ENCODE data around the gene NRXN3.
"Not testable (repeated sequence)": the region's sequence is repeated elsewhere in the genome, so short reads cannot be mapped to it uniquely, and the experiment has no call there.

The NRXN3 gene

DNA sequence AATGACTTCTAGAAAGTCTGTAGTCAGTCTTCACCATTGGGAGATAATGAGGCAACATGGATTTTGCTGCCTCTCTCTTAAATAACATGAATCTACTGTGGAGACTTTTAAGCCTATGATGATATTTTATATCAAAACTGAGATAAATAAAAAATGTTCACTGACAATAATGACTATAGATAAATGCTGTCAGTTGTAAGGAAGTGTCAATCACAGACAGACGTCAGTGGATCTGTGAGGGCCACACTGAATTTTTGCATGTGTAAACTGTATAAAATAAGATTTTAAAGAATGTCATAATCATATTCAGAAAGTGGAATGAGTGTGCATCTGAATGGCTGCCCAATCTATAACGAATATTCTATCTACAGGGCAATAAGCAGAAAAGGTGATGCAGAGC lies 364.0 kb downstream of the NRXN3 start:
- Histone ChIP-seq H3K27ac (ENCODE audit: low read depth, low read length) (no peak overlapping the region), H3K4me2 (ENCODE audit: low read depth, low read length, poor library complexity, severe bottlenecking) (no peak overlapping the region), H2AFZ (ENCODE audit: low read depth, low read length, severe bottlenecking) (no peak overlapping the region), H3K9me3 (ENCODE audit: insufficient read depth, low read length) (no peaks in the 10 kb centered on the region), H3K9me2 (replicated peaks; ENCODE audit: insufficient read depth, low read length) (no peaks in the 10 kb centered on the region), H3K27me3 (ENCODE audit: low read length) (no peaks in the 10 kb centered on the region), H3K4me3 (ENCODE audit: insufficient read depth, low read length, poor library complexity, severe bottlenecking) (no peak overlapping the region), H3K9ac (ENCODE audit: low read length) (no peak overlapping the region), H3K36me3 (ENCODE audit: low read length) (no peaks in the 10 kb centered on the region), H4K20me1 (ENCODE audit: low read depth, low read length) (no peaks in the 10 kb centered on the region), H3F3A (ENCODE audit: insufficient read depth) (no peaks in the 10 kb centered on the region), H3K79me2 (ENCODE audit: insufficient read depth, low read length) (no peaks in the 10 kb centered on the region)
- no peak for TF ChIP-seq CTCF (IDR thresholded peaks at IDR 0.05; ENCODE audit: insufficient read depth, low read length, poor library complexity, severe bottlenecking)
- no peak for TF ChIP-seq EZH2phosphoT487 (conservative IDR thresholded peaks at IDR 0.05; ENCODE audit: low read length)

DNA sequence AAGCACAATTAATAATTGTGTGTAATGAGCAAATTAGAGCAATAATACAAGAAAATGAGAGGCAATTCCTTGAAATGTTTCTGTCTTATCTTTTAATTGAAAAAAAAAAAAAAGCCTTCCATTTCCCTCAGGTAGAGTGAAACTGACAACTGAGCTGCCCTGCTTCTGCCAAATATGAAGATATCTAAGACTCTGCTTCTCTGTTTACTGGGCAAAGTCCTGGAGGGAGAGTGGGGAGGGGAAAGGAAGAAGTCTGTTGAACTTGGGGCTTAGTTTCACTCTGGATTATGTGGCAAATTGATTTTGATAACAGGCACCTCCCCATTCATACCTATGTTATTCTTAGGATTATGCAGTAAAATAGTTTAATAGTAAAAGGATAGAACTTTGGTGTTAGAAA lies 364.9 kb downstream of the NRXN3 start:
- Histone ChIP-seq H3K27ac (ENCODE audit: low read depth, low read length) (no peak overlapping the region), H3K9me3 (ENCODE audit: insufficient read depth, low read length) (no peaks in the 10 kb centered on the region), H2AFZ (ENCODE audit: low read depth, low read length, severe bottlenecking) (no peak overlapping the region), H3K27me3 (ENCODE audit: low read length) (no peaks in the 10 kb centered on the region), H3K4me3 (ENCODE audit: insufficient read depth, low read length, poor library complexity, severe bottlenecking) (no peak overlapping the region), H3K36me3 (ENCODE audit: low read length) (no peaks in the 10 kb centered on the region), H3K9ac (ENCODE audit: low read length) (no peak overlapping the region), H3K9me2 (replicated peaks; ENCODE audit: insufficient read depth, low read length) (no peaks in the 10 kb centered on the region), H3K79me2 (ENCODE audit: insufficient read depth, low read length) (no peaks in the 10 kb centered on the region), H4K20me1 (ENCODE audit: low read depth, low read length) (no peaks in the 10 kb centered on the region), H3K4me2 (ENCODE audit: low read depth, low read length, poor library complexity, severe bottlenecking) (no peak overlapping the region), H3F3A (ENCODE audit: insufficient read depth) (no peaks in the 10 kb centered on the region)
- TF ChIP-seq CTCF (IDR thresholded peaks at IDR 0.05; ENCODE audit: insufficient read depth, low read length, poor library complexity, severe bottlenecking) = no peak
- no peak for TF ChIP-seq EZH2phosphoT487 (conservative IDR thresholded peaks at IDR 0.05; ENCODE audit: low read length)

- not testable (repeated sequence) for H3K27me3 ChIP-seq (ENCODE audit: low read length); H3K9me3 ChIP-seq (ENCODE audit: insufficient read depth, low read length); H3K4me2 ChIP-seq (ENCODE audit: low read depth, low read length, poor library complexity, severe bottlenecking); H3K9me2 ChIP-seq (replicated peaks; ENCODE audit: insufficient read depth, low read length); H2AFZ ChIP-seq (ENCODE audit: low read depth, low read length, severe bottlenecking); H3K9ac ChIP-seq (ENCODE audit: low read length); H3K4me3 ChIP-seq (ENCODE audit: insufficient read depth, low read length, poor library complexity, severe bottlenecking); H3K79me2 ChIP-seq (ENCODE audit: insufficient read depth, low read length); H4K20me1 ChIP-seq (ENCODE audit: low read depth, low read length); H3K36me3 ChIP-seq (ENCODE audit: low read length); H3K27ac ChIP-seq (ENCODE audit: low read depth, low read length); H3F3A ChIP-seq (ENCODE audit: insufficient read depth)
These were observed 371.6 kb downstream of the NRXN3 start for GRCh38 chr14:78541788-78542187.

DNA sequence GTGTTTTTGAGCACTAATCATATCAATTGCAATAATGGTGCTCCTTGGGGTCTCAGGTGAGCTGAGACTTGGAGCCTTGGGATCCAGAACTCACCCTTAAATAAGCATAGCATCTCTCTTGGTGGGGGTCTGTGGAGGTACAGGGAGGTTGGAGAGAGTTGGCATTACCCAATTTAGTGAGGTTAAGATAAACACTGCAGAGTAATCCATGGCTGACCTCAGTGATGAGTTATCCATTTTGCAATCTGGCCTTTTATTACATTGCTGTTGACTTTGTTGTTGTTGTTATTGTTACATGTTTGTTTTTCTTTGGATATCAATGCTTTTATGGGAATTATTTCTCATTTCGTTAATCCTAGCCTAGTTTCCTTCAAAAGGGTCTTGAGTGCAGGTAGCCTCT lies 373.3 kb downstream of the NRXN3 start:
- Histone ChIP-seq H3K27ac (ENCODE audit: low read depth, low read length) (no peak overlapping the region), H3K9me2 (replicated peaks; ENCODE audit: insufficient read depth, low read length) (no peaks in the 10 kb centered on the region), H3K4me3 (ENCODE audit: insufficient read depth, low read length, poor library complexity, severe bottlenecking) (no peak overlapping the region), H3K27me3 (ENCODE audit: low read length) (no peaks in the 10 kb centered on the region), H3K36me3 (ENCODE audit: low read length) (no peaks in the 10 kb centered on the region), H3K9ac (ENCODE audit: low read length) (no peak overlapping the region), H3F3A (ENCODE audit: insufficient read depth) (no peaks in the 10 kb centered on the region), H4K20me1 (ENCODE audit: low read depth, low read length) (no peaks in the 10 kb centered on the region), H3K79me2 (ENCODE audit: insufficient read depth, low read length) (no peaks in the 10 kb centered on the region), H3K4me2 (ENCODE audit: low read depth, low read length, poor library complexity, severe bottlenecking) (no peak overlapping the region), H2AFZ (ENCODE audit: low read depth, low read length, severe bottlenecking) (no peak overlapping the region), H3K9me3 (ENCODE audit: insufficient read depth, low read length) (no peaks in the 10 kb centered on the region)
- TF ChIP-seq EZH2phosphoT487 (conservative IDR thresholded peaks at IDR 0.05; ENCODE audit: low read length) (no peak), CTCF (IDR thresholded peaks at IDR 0.05; ENCODE audit: insufficient read depth, low read length, poor library complexity, severe bottlenecking) (no peak)
